ENCODE data around the gene CREM.
"Not testable (repeated sequence)": the region's sequence is repeated elsewhere in the genome, so short reads cannot be mapped to it uniquely, and the experiment has no call there.

The CREM gene

DNA sequence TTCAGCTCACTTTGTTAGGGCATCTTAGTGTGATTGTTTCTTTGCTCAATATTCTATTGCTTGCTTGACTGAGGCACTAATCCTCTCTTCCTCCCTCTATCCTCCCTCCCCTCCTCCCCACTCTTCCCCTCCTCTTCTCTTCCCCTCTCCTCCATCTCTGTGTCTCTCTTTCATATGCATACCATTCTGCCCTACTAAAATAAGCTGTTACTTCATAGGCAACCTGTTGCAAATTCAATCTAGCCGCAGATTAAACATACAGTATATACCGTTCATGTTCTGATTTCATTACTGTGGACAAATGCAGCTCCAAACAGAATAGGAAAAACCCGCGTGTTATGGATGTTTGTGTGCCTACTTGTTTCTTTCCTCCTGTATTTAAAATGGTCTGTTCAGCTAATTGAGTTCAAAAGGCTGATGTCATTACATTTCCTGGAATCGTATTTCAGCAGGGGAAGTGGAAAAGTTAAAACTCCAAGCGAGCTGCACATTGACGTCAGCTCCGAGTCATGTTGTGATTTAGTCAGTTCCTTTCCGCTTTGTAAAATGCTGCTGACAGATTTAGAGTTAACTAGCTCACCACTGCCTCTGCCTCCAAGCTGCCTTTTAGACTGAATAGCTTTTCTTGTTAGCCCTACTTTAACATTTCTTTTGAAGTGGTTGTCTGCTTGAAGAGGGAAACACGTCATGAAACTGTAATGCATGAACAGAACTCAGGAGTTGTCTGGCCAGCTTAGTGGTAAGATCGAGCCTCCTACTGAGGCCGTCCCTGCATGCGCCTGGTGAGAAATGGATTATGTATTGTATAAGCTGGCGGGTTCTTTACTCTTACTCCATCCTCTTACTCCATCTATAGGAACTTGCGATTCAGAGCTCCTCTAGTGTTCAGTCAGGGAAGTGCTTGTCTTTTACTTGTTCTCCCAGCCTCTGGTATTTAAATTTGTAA, 69.0 kb downstream of the CREM start:
- DNase-seq: peak; percentile 79

GRCh38 chr10:35200487-35200886, 73.8 kb downstream of the CREM start:
- no peak for DNase-seq

DNA sequence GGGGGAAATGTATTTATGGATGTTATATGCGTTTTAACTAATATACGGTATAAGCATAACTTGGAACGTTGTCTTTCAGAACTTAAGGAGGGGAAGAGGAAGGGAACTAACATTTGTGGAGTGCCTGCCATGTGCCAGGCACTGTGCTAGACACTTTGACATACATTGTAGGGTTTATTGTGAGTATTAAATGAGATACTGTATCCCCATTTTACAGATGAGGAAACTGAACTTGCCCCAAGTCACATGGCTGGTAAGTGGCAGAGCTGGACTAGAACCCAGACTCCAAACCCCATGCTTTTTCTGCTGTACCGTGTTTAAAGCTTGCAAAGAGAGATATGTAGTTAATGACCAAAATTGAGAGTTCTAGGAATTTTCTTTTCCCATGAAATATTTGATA, 74.6 kb downstream of the CREM start:
- DNase-seq: no peak

DNA sequence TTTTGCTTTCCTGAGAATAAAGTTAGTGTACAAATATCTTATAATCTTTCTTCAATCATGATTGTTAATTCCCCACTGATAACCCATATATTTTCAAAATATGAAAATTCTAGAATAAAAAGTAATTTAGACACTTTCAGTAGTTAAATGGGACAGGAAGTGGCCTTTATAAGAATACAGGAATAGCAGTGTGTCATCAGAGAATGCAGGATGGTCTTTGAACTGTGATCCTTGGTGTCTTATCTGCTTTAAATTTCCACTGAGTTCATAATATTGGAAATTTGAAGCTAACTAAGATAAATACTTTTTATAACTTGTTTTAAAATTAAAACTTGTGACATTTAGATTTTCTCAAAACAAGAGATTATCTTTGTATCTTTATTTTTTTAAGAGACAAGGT, 75.4 kb downstream of the CREM start:
- DNase-seq: no peak

- no peak for DNase-seq
These were observed 77.1 kb downstream of the CREM start for GRCh38 chr10:35203745-35204144.

- DNase-seq: no peak
These were observed 78.1 kb downstream of the CREM start for GRCh38 chr10:35204650-35205319.

DNA sequence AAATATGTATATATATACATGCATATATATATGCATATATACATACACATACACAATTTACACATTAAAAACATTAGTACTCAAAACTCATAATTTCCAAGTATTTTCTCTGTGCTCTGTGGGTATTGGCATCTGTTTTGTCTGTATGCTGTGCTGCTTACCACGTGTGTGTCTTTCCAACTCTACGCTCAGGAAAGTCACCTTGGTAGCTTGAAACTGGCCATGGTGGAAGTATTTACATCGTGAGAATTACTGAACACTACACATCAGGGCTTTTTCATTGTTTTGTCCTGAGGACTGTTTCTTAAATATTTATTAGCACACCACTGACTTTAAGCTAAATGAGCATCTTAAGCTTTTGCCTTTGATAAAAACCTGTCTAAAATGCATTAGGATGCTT, 79.6 kb downstream of the CREM start:
- no peak for DNase-seq

GRCh38 chr10:35208536-35208935, 81.9 kb downstream of the CREM start:
- DNase-seq: no peak

GRCh38 chr10:35208949-35209613, 82.4 kb downstream of the CREM start:
- no peak for DNase-seq

DNA sequence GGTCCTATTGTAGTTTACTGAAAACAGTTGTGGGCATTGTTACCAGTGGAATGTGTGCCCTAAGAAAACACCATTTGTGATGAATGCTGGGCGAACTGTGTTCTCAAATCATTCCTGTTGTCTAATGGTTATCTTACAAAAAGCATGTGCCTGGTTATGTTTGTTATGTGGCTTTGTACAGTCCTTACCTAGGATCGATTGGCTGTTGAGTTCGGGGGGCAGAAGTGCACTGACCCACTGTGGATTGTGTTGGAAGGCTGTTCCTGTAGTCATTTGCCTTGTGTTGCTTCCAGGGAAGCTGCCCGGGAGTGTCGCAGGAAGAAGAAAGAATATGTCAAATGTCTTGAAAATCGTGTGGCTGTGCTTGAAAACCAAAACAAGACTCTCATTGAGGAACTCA, 84.3 kb downstream of the CREM start:
- DNase-seq: no peak

DNA sequence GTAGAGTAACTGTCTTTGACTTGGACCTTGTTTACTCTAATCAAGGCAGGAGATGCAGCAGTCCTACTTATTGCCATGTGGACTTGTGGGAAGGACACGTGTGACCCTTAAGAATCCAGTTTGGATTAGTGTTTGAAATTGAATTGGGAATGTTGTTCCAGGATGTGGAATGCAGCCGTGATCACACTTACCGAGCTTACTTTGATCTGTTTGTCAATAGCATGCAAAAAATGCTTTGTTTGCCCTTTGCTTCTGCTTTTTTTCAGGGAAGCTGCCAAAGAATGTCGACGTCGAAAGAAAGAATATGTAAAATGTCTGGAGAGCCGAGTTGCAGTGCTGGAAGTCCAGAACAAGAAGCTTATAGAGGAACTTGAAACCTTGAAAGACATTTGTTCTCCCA, 84.7 kb downstream of the CREM start:
- DNase-seq: peak; percentile 45

- DNase-seq: peak; percentile 10
These were observed 86.2 kb downstream of the CREM start for GRCh38 chr10:35212856-35213255.

- DNase-seq: no peak
These were observed 87.1 kb downstream of the CREM start for GRCh38 chr10:35213699-35214098.

DNA sequence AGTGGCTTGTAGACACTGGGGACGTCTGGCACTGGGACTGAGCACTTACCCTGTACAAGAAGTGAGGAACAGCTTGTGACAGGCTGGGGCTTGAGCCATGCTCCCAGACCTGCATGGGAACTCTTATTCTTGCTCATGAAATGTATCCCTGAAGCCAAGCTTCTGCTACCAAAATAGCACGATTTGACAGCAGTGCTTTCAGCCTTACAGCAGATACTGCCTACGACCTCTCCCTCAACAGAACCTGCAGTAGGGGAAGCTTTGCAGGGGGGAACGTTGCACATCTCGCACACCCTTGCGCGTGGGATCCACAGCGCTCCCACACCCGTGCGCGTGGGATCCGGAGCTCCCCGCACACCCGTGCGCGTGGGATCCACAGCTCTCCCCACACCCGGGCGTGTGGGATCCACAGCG, 88.0 kb downstream of the CREM start:
- DNase-seq: no peak

- no peak for DNase-seq
These were observed 88.5 kb downstream of the CREM start for GRCh38 chr10:35215107-35215506.

DNA sequence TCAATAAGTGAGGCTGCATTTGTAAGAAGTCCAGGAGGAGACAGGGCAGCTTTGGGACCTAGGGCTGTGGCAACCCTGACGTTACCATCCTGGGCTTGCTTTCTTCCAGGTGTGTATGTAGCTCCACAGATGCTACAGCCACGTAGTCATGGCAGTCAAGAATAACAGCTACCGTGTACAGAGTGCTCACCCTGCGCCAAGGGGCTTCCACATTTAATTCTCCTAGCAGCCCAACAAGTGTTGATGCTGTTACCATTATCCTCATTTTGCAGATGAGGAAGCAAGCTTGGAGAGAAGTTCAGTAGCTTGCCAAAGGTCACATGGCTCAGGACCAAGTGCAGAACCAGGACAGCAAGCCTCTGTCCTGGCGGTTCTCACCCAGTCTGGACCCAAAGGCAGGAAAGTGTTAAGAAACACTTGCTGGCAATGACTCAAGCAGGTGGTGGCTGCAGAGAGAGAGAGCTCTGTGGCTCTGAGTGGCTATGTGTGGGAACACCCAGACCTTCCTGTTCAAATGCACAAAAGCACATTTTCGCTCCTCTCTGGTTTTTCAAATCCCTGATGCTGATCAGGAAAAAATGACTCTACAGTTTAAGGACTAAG, 89.8 kb downstream of the CREM start:
- peak; percentile 57 for DNase-seq

GRCh38 chr10:35216956-35217355, 90.3 kb downstream of the CREM start:
- not testable (repeated sequence) for DNase-seq

- DNase-seq: no peak
These were observed 90.8 kb downstream of the CREM start for GRCh38 chr10:35217455-35217854.

- DNase-seq: peak; percentile 72
These were observed 91.8 kb downstream of the CREM start for GRCh38 chr10:35218339-35218955.

GRCh38 chr10:35219292-35219691, 92.6 kb downstream of the CREM start:
- no peak for DNase-seq

DNA sequence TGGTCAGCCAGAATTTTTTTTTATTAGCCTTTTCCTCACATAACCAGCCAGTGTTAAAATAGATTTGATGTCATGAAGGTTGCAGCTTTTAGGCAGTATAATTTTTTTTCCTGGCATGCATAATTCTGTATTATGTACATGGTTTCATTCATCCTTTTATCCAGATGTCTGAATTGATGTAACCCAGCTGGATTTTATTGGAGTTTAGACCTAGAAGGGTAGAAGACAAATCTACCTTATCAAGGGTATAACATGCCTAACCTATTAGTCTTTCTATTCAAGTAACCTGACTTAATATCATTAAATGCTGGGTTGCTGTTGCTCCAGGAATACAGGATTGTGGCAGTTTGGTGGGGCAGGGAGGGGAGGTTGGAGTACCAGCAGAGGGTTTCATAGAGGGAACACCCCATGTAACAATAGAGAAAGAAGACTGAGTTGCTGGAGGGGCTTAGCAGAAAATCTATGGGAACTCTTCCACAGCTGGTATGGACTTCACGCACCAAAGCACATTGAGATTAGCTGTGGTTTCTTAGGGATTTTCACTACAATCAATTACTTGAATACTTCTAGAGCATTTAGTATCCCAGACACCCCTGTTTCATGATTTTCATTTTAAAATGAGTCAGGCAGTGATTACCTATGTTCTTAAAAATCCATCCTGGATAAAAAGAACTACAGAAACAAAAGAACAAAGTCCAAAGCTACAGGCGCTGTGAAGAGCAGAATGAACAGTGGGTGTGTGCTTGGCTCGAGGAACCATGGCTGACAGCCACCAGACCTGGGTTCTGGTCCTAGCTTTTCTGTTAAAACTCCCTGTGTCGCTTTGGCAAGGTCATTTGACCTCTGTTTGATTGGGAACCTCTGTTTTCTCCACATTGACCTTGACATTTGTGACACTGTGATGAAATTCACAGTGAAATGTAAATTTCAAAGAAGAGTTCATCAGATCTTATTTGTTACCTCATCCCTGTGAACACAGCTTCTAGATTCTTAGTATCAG, 93.5 kb downstream of the CREM start:
- no peak for DNase-seq

- no peak for DNase-seq
These were observed 96.4 kb downstream of the CREM start for GRCh38 chr10:35223016-35223415.

Data from MV-4-11 (cell line).